Uterus (tissue), 4 donors: ENCODE results near the gene KCNK3. TPM values are rescaled to one million over a fixed set of nuclear protein-coding genes. Genes with fewer than 3 reads are reported as not detected.

ENCODE experiments used
- DNase-seq, 2 donors: peaks; one replicate each; pipeline ENCODE4 v3.0.0-alpha.2; 2019 to 2020
- H3K27ac ChIP-seq, 2 donors: fragments of 200-600 bp; sonication (generic); 1 replicate in 1 of 2; 2 replicates in 1 of 2; pipeline ENCODE4 v1.5.1; 2016 to 2018
- H3K27me3 ChIP-seq, 2 donors: fragments of 200-600 bp; sonication (generic); one replicate each; pipeline ENCODE4 v1.5.1; 2018 to 2019; ENCODE audit warnings: control low read depth in 1 of 2
- H3K36me3 ChIP-seq, 2 donors: fragments of 200-600 bp; sonication (generic); one replicate each; pipeline ENCODE4 v1.5.1; 2019; ENCODE audit warnings: control low read depth in 1 of 2
- H3K4me1 ChIP-seq, 2 donors: fragments of 200-600 bp; sonication (generic); one replicate each; pipeline ENCODE4 v1.5.1; 2018 to 2019; ENCODE audit warnings: control low read depth in 1 of 2
- H3K4me3 ChIP-seq, 2 donors: fragments of 200-600 bp; sonication (generic); 1 replicate in 1 of 2; 2 replicates in 1 of 2; pipeline ENCODE4 v1.5.1; 2018 to 2019; ENCODE audit warnings: mild to moderate bottlenecking in 1 of 2
- H3K9me3 ChIP-seq, 2 donors: fragments of 200-600 bp; sonication (generic); one replicate each; pipeline ENCODE4 v1.5.1; 2019; ENCODE audit warnings: control low read depth in 1 of 2
- POLR2A ChIP-seq, 2 donors: fragments of 450-650 bp; IDR thresholded peaks; one replicate each; pipeline ENCODE4 v1.6.1; 2016; ENCODE audit warnings: antibody characterized with exemption in 2 of 2, mild to moderate bottlenecking in 1 of 2, moderate library complexity in 1 of 2
- intact Hi-C: fragments of 100-400 bp; cut with DNase I; formaldehyde crosslinking; loops from one replicate; pipeline ENCODE4 v1.15.1; 2023; ENCODE audit warnings: low total_unique reads
- total RNA-seq, 4 donors: library from RNA; depleted of rRNA in 3 of 4; stranded (reverse); fragments of >200 nt in 3 of 4; gene quantifications; one replicate each; pipeline versions ENCODE4 v1.1.0 to v1.2.4, GENCODE V29; 2014 to 2023
- TF ChIP-seq, protein P1 (sequence below), 4 experiments: fragments of 200-600 bp in 2 of 4; fragments of 450-650 bp in 2 of 4; sonication (generic) in 2 of 4; IDR thresholded peaks; one replicate each; pipeline ENCODE4 v1.5.1; 2016 to 2019; ENCODE audit warnings: antibody characterized with exemption in 4 of 4, mild to moderate bottlenecking in 2 of 4, moderate library complexity in 1 of 4
- donor health status: DM: yes; HTN: yes; CAD: no.

Gene KCNK3
- total RNA-seq, 4 donors from 2014 or later, result 0.29 to 7.8 (median 4.6) TPM

DNA sequence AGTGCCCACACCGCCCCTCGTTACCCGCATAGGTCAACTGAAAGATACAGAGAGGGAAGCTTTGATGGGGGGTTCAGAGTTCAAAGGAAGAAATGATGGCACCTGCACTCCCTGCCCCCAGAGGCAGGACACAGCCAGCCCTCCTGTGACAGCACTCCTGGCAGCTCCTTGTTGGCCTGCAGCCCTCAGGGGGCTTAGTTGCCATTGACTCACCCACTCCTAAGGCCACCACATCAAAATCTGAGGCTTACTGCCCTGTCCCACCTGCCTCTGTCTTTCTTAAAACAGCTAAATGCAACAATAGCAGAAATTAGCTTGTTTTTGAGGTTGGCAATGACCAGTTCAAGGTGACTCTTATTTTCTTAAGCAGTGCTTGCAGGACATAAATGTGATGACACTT is 39.9 kb downstream of the KCNK3 start:
- Histone ChIP-seq H3K9me3 (no peaks in the 10 kb centered on the region), H3K27me3 (no peaks in the 10 kb centered on the region), H3K4me1 (no peaks in the 10 kb centered on the region), H3K27ac (no peak overlapping the region), H3K36me3 (no peaks in the 10 kb centered on the region), H3K4me3 (no peak overlapping the region)
- no peak for DNase-seq
- intact Hi-C loops, result no loop called here
- TF ChIP-seq POLR2A (IDR thresholded peaks at IDR 0.05), result no peak
- TF ChIP-seq, protein P1, sequence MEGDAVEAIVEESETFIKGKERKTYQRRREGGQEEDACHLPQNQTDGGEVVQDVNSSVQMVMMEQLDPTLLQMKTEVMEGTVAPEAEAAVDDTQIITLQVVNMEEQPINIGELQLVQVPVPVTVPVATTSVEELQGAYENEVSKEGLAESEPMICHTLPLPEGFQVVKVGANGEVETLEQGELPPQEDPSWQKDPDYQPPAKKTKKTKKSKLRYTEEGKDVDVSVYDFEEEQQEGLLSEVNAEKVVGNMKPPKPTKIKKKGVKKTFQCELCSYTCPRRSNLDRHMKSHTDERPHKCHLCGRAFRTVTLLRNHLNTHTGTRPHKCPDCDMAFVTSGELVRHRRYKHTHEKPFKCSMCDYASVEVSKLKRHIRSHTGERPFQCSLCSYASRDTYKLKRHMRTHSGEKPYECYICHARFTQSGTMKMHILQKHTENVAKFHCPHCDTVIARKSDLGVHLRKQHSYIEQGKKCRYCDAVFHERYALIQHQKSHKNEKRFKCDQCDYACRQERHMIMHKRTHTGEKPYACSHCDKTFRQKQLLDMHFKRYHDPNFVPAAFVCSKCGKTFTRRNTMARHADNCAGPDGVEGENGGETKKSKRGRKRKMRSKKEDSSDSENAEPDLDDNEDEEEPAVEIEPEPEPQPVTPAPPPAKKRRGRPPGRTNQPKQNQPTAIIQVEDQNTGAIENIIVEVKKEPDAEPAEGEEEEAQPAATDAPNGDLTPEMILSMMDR (IDR thresholded peaks at IDR 0.05), result no peak

DNA sequence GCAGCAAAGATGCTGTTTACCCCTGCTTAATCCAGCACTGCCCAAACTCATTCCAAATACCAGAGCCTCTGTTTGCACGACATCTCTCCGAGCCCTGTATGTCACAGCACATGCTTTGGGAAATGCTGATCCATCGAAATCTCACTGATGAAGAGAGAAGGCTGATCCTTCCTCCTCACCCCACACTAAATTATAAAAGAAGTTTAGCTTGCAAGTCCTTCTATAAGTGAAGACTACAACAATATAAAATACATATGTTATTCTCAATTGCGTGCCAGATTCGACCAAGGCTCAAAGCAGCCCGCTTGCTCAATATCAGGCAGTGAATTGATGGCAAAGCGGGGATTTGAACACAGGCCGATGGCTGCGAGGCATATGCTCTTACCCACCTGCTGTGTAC is 40.9 kb downstream of the KCNK3 start:
- H3K4me3 ChIP-seq, result no peak overlapping the region
- no peaks in the 10 kb centered on the region for H3K4me1 ChIP-seq
- DNase-seq, result no peak
- H3K36me3 ChIP-seq, result no peaks in the 10 kb centered on the region
- H3K9me3 ChIP-seq, result no peaks in the 10 kb centered on the region
- no peak overlapping the region for H3K27ac ChIP-seq
- TF ChIP-seq, protein P1 (IDR thresholded peaks at IDR 0.05), result no peak
- no peak for TF ChIP-seq POLR2A (IDR thresholded peaks at IDR 0.05)
- H3K27me3 ChIP-seq, result no peaks in the 10 kb centered on the region
- intact Hi-C loops, result no loop called here

DNA sequence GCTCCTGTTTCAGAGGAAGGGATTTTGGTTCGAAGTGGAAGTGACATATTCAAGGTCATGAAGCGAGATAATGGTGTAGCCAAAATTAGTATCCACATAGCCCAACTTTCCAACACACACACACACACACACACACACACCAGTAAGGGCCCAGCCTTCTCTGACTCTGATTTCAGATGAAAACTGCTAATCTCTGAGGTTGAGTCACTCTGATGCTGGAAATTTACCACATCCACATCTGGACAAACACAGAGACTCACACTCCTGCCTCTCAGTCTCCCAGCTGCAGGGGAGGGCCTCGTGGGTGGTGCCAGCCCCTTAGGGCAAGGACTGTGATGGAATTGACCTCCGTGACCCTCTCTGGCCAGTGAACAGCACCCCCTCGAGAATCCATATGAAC is 42.6 kb downstream of the KCNK3 start:
- H3K9me3 ChIP-seq, result no peaks in the 10 kb centered on the region
- no peaks in the 10 kb centered on the region for H3K4me1 ChIP-seq
- no peak for TF ChIP-seq POLR2A (IDR thresholded peaks at IDR 0.05)
- TF ChIP-seq, protein P1 (IDR thresholded peaks at IDR 0.05), result no peak
- intact Hi-C loops, result no loop called here
- H3K36me3 ChIP-seq, result no peaks in the 10 kb centered on the region
- no peak overlapping the region for H3K4me3 ChIP-seq
- H3K27me3 ChIP-seq, result no peaks in the 10 kb centered on the region
- no peak for DNase-seq
- no peak overlapping the region for H3K27ac ChIP-seq

DNA sequence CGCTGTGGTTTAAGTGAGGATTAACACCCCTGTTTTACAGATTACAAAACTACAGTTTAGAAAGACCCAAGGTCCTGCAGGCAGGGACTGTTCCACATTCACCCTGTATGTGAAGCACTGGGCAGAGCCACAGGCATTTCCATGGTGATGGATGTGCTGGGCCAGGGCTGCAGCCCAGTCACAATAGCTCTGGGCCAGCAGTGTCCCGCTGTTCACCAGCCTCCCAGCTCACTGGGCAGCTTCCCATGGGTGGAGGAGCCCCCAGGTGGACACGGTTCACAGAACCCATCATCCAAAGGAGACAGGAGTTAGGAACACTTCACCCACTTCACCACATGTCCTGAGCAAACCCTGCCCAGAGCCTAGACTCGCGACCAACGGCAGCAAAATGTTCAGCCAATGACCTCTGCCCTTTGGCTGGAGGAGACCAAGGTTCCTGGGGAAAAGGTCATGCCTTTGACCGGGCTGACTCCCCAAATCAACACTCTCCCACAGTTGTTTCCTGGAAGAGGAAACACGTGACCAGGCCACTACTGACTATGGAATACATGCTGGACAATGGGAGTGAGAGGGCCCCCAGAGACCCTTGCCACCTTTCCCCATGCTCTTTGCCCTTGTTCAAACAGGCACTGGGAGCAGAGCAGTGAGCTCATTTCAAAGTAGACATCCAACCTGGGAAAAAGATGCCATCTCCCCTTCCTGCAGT is 43.5 kb downstream of the KCNK3 start:
- DNase-seq, result no peak
- Histone ChIP-seq H3K27ac (no peak overlapping the region), H3K4me3 (no peak overlapping the region), H3K4me1 (no peaks in the 10 kb centered on the region), H3K27me3 (no peaks in the 10 kb centered on the region), H3K36me3 (no peaks in the 10 kb centered on the region), H3K9me3 (no peaks in the 10 kb centered on the region)
- intact Hi-C loops, result no loop called here
- no peak for TF ChIP-seq POLR2A (IDR thresholded peaks at IDR 0.05)
- TF ChIP-seq, protein P1 (IDR thresholded peaks at IDR 0.05), result no peak

DNA sequence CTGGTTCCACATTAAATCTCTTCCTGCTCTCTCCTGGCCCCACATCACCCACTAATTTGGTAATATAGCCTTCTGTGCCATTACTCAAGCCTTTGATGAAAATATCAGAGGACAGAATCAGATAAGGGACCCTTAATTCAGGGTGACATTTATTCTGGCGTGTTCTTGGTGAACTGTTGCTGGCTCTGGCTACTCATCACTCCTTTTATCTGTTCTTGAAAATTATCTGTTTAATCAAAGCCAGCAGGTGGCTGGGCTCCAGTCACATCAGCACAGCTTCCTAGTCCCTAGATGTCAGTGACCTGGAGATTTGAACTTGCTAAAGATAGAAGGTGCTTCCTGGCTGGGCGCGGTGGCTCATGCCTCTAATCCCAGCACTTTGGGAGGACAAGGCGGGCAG is 44.7 kb downstream of the KCNK3 start:
- Histone ChIP-seq H3K27ac (no peak overlapping the region), H3K36me3 (no peaks in the 10 kb centered on the region), H3K9me3 (no peaks in the 10 kb centered on the region), H3K4me3 (no peak overlapping the region), H3K4me1 (no peaks in the 10 kb centered on the region), H3K27me3 (no peaks in the 10 kb centered on the region)
- no peak for DNase-seq
- TF ChIP-seq, protein P1 (IDR thresholded peaks at IDR 0.05), result no peak
- TF ChIP-seq POLR2A (IDR thresholded peaks at IDR 0.05), result no peak
- intact Hi-C loops, result no loop called here
